AG08396 (cell line): ENCODE measurements around the gene PRSS27.
"Not testable (repeated sequence)": the region's sequence is repeated elsewhere in the genome, so short reads cannot be mapped to it uniquely, and the experiment has no call there.

Experiments used
- DNase-seq: peaks from one replicate; pipeline ENCODE4 v3.0.0; 2012; ENCODE audit warnings: low spot score, mixed read lengths

Gene PRSS27

GRCh38 chr16:2724816-2725348 is 4.9 kb upstream of the PRSS27 start:
- DNase-seq, result no peak

GRCh38 chr16:2724088-2724676 is 4.2 kb upstream of the PRSS27 start:
- DNase-seq, result no peak

DNA sequence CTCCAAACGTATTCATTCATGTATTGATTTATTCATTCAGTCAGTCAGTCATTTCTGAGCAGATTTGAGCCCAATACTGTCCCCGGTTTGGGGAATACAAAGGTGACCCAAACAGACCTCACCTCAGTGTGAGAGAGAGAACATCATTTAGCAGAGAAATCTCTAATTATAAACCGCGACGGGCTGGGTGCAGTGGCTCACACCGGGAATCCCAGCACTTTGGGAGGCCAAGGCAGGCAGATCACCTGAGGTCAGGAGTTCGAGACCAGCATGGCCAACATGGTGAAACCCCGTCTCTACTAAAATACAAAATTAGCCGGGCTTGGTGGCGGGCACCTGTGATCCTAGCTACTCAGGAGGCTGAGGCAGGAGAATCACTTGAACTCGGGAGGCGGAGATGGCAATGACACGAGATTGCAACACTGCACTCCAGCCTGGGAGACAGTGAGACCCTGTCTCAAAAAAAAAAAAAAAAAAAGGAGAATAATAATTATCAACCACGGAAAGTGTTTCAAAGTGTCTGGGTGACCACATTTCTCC is 1.7 kb upstream of the PRSS27 start:
- DNase-seq, result not testable (repeated sequence)

- DNase-seq, result peak; percentile 94
These were observed 952 bp upstream of the PRSS27 start for GRCh38 chr16:2720719-2721633.

- DNase-seq, result no peak
These were observed 528 bp downstream of the PRSS27 start for GRCh38 chr16:2719328-2720063.

DNA sequence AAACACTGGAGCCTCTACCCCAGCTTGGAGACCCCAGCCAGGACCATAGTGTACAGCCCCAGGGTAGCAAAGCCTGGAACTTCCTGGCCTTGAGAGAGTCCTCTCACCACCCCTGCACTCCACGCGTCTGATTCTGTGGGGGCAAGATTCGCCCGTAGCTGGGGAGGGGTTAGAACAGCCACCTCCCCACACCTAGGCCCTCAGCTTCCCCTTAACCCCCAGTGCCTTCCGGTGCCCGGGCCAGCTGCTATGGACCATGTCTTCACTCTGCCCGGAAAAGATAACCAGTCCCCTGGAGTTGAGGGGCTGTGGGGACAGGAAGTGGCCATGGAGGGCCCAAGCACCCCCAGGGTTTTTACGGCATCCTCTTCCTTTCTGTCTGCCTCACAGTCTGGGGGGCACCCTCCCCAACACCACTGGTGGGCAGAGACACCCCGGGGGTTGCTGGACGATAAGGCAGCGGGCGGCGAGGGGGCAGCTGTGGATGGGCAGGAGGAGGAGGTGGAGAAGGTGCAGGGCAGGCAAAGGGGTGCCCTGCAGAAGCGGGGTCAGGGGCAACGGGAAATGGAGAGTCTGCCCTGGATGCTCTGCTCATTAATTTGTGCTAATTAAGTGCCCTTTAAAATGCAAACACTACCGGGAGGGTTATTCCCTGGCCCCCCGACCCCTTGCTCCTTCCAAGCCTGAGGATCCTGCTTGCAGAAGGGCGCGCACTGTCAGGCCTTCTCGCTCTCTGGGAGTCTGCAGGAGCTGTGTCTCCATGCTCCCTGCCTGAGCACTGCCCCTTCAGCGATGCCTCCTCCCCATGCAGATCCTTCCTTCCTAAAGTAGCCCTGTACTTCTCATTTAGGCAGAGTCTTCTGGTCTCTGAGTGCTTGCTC is 2.4 kb downstream of the PRSS27 start:
- DNase-seq, result no peak

- DNase-seq, result no peak
These were observed 3.1 kb downstream of the PRSS27 start for GRCh38 chr16:2716948-2717347.

GRCh38 chr16:2715966-2716885 is 3.8 kb downstream of the PRSS27 start:
- no peak for DNase-seq

DNA sequence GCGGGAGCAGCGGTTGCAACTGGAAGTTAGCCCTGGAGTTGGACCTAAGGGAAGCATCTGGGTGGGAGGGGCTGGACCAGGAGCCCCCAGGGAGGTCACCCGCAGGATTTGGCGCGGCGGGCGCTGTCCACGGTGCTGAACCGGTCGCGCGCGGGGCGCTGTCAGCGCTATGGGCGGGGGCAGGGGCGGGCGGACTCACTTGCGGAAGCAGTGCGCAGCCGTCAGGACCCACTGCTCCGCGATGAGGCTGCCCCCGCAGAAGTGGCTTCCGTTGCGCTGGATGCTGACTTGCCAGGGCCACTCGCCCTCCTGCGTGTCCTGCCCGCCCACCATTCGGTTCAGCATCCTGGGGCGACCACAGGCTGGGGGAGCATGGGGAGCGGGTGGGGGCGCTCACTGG is 4.5 kb downstream of the PRSS27 start:
- DNase-seq, result peak; percentile 87

GRCh38 chr16:2715064-2715463 is 5.0 kb downstream of the PRSS27 start:
- no peak for DNase-seq

- DNase-seq, result no peak
These were observed 5.8 kb downstream of the PRSS27 start for GRCh38 chr16:2713985-2714774.

DNA sequence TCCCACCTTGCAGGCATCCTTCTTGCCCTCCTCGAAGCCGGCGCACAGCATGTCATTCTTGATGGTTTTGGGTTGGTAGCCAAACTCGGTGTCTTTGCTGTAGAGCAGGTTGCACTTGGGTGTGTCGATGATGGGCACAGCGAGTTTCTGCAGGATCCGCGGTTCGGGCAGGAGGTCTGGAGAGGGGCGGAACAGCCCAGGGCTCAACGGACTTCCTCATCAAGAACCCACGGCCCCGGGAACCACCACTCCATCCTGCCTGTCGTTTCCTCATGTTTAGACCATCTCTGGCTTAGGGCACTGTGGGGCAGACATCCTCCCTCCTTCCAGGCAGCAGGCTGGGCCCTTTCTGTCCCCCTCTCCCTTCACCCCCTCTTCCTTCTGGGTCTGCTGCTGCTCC is 6.5 kb downstream of the PRSS27 start:
- no peak for DNase-seq

- no peak for DNase-seq
These were observed 7.5 kb downstream of the PRSS27 start for GRCh38 chr16:2712546-2712945.

- DNase-seq, result no peak
These were observed 8.0 kb downstream of the PRSS27 start for GRCh38 chr16:2712063-2712441.

- DNase-seq, result no peak
These were observed 8.5 kb downstream of the PRSS27 start for GRCh38 chr16:2711370-2712062.

DNA sequence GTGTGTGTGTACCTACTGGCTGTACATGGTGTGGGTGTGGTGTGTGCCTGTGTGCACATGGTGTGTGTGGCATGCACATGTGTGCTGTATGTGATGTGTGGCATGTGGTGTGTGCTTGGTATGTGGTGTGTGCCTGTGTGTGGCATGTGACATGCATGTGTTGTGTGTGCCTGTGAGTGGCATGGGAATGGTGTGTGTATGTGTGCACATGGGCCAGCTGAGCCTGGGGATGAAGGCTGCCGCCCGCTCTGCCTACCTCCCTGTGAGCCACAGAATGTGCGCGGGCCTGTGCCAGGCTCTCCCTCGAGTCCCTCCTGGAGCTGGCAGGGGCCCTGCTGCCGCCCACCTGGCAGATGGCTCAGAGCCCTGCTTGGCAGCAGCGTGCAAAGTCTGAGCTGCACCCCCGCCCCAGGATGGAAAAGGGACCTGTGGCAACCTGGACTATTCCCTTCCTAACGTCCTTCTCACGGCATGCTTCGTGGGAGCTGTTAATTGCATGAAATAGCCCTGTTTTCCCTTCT is 9.3 kb downstream of the PRSS27 start:
- DNase-seq, result no peak

DNA sequence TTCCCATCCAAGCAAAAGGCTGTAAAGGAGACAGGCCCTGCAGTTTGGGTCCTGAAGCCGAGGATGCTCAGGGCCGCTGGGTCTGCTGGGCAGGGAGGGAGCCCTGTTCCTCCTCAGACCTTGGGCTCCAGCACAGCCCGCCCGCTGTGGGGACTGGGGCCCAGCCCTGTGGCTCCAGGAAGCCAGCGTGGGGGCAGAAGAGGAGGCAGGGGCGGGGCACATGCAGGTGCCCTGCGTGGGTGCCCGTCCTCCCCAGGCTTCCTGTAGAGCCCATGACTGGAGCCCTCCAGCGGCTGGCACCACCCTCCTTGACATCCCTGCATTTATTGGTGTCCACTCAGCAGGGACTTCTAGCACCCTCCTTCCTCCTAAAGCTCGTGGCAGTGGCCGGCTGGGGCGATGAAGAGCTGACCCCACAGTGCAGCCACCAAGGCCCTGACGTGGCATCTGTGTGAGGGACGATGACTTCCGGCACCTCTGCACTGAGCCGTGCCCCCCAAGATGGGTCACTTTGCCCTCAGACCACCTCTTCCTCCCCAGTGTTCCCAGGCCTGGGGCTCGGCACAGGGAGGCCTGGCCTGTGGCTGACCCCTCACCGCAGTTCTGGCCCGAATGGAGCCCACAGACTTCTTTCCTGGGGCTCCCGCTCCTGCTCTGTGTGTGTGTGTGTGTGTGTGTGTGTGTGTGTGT is 9.9 kb downstream of the PRSS27 start:
- no peak for DNase-seq

- DNase-seq, result no peak
These were observed 10.4 kb downstream of the PRSS27 start for GRCh38 chr16:2709588-2709984.
